Psoas muscle (tissue), 8 donors: ENCODE results near the gene PATL1. TPM values are rescaled to one million over a fixed set of nuclear protein-coding genes. Genes with fewer than 3 reads are reported as not detected.

ENCODE experiments used
- ATAC-seq, 4 donors: fragments of 200-7000 bp; cut with Tn5 transposase; one replicate each; pipeline ENCODE4 v1.9.1; 2020; ENCODE audit warnings: moderate library complexity in 3 of 4, mild to moderate bottlenecking in 2 of 4
- DNase-seq, 2 donors: peaks; one replicate each; pipeline ENCODE4 v3.0.0-alpha.2; 2020
- H3K27ac ChIP-seq: fragments of 200-600 bp; one replicate; pipeline ENCODE4 v1.8.0; 2022
- H3K27me3 ChIP-seq, 3 donors: fragments of 200-600 bp in 1 of 3; one replicate each; pipeline versions ENCODE4 v1.6.1 to v1.8.0; 2013 to 2022; ENCODE audit warnings: low read length in 2 of 3, mild to moderate bottlenecking in 2 of 3, moderate library complexity in 1 of 3; ENCODE audit not compliant: insufficient read depth in 3 of 3
- H3K36me3 ChIP-seq, 2 donors: fragments of 200-600 bp in 1 of 2; one replicate each; pipeline versions ENCODE4 v1.6.1 to v1.8.0; 2013 to 2022; ENCODE audit warnings: low read depth in 1 of 2, mild to moderate bottlenecking in 1 of 2, moderate library complexity in 1 of 2; ENCODE audit not compliant: insufficient read depth in 1 of 2
- H3K4me1 ChIP-seq: fragments of 200-600 bp; one replicate; pipeline ENCODE4 v1.8.0; 2022
- H3K4me3 ChIP-seq: fragments of 200-600 bp; one replicate; pipeline ENCODE4 v1.8.0; 2022; ENCODE audit warnings: mild to moderate bottlenecking
- H3K9me3 ChIP-seq: fragments of 200-600 bp; one replicate; pipeline ENCODE4 v1.8.0; 2022
- CTCF ChIP-seq: fragments of 200-600 bp; IDR thresholded peaks from one replicate; pipeline ENCODE4 v1.8.0; 2022; ENCODE audit warnings: antibody characterized with exemption
- WGBS, 3 donors: extraction: QIAGEN DNeasy Blood & Tissue Kit; methylation state at CpG; one replicate each; pipeline versions ENCODE4 v1.1.6 to v1.1.7; 2013; 5-methylcytosine and 5-hydroxymethylcytosine counted together
- intact Hi-C, 2 donors: fragments of 100-400 bp; cut with DNase I; formaldehyde crosslinking; loops; one replicate each; pipeline versions ENCODE4 v1.11.0 to v1.14.2; 2022
- polyA plus RNA-seq, 3 donors: library from polyadenylated mRNA; stranded (reverse); fragments of 200-250 nt; gene quantifications; one replicate each; pipeline ENCODE4 v1.2.3, GENCODE V29; 2013
- total RNA-seq, 4 donors: library from RNA; stranded (reverse); fragmentation: NEBNext Ultra II Directional in 2 of 4; extraction: Animal tissue kit (Norgen Biotek cat#: 25700) in 2 of 4; gene quantifications; one replicate each; pipeline versions ENCODE4 v1.2.1 to v1.2.4, GENCODE V29; 2021 to 2023
- donor health status: healthy with polysubstance abuse.
- donor health status: DM: no; HTN: no; CAD: no; lungs with moderate emphysema.
- donor health status: Bipolar disorder and iron deficiency.
- donor health status: healthy.
- donor health status: DM: yes; HTN: yes; CAD: no.
- donor health status: DM: no; HTN: no; CAD: no.
- donor health status: DM: no; HTN: no; CAD: no.
- donor health status: DM: yes; HTN: yes; CAD: no.

Gene PATL1
- total and polyA plus RNA-seq, 7 donors, result 23.9 to 47.9 (median 38.4) TPM

GRCh38 chr11:59600234-59600633 is 68.6 kb downstream of the PATL1 start:
- Histone ChIP-seq H3K9me3 (no peaks in the 10 kb centered on the region), H3K4me3 (no peak overlapping the region), H3K27me3 (no peaks in the 10 kb centered on the region), H3K36me3 (peaks cover 27 to 100% of the 10 kb centered on the region in 2 donors), H3K4me1 (peaks cover 13% of the 10 kb centered on the region), H3K27ac (no peak overlapping the region)
- no peak for TF ChIP-seq CTCF
- DNase-seq (no peak), ATAC-seq (no peak)
- WGBS, 3 donors, result 88 to 98% (median 90%) methylated on average over 2 of the region's 2 CpGs
- intact Hi-C loops, result loop anchor here in 1 of 2 donors (5.0 kb wide), 1 partner anchor 67 kb away; the partner anchor contains the start of gene PATL1

DNA sequence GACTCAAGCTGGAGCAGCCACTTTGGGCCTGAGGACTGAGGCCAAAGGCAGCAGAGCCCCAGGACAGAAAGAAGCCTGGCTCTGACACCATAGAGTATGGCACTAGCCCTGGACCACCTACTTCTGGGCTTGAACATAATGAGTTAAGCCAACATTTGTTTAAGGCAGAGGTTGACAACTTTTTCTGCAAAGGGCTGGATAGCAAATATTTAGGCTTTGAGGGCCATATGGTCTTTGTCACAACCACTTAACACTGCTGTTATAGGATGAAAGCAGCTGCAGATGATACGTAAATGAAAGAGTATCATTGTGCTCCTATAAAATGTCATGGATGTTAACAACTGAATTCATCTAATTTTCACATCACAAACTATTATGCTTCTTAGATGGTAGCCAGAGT is 69.9 kb downstream of the PATL1 start:
- ATAC-seq (no peak), DNase-seq (no peak)
- Histone ChIP-seq H3K27me3 (no peaks in the 10 kb centered on the region), H3K9me3 (no peaks in the 10 kb centered on the region), H3K4me3 (no peak overlapping the region), H3K36me3 (peaks cover 23 to 100% of the 10 kb centered on the region in 2 donors), H3K27ac (no peak overlapping the region), H3K4me1 (peaks cover under 1% of the 10 kb centered on the region)
- intact Hi-C loops, result loop anchor here in 1 of 2 donors (5.0 kb wide), 1 partner anchor 53 kb away; no protein-coding TSS in a partner anchor
- TF ChIP-seq CTCF, result no peak
- WGBS, 3 donors, result 88 to 97% (median 96%) methylated on average over 1 of the region's 1 CpG

Other genes starting within 250 kb of the PATL1 start
- not detected for gene OR5A2, start 242.6 kb downstream of the PATL1 start, total RNA-seq
- gene OR5A2, start 242.6 kb downstream of the PATL1 start, polyA plus RNA-seq, result not detected
- gene OR5A1, start 232.6 kb downstream of the PATL1 start, total RNA-seq, result not detected
- not detected for gene OR5A1, start 232.6 kb downstream of the PATL1 start, polyA plus RNA-seq
- not detected for gene OR4D6, start 212.1 kb downstream of the PATL1 start, total RNA-seq
- gene OR4D6, start 212.1 kb downstream of the PATL1 start, polyA plus RNA-seq, result not detected
- not detected for gene OR4D10, start 195.7 kb downstream of the PATL1 start, total RNA-seq
- not detected for gene OR4D10, start 195.7 kb downstream of the PATL1 start, polyA plus RNA-seq
- not detected for gene OR4D11, start 165.5 kb downstream of the PATL1 start, total RNA-seq
- gene OR4D11, start 165.5 kb downstream of the PATL1 start, polyA plus RNA-seq, result not detected
- gene OR4D9, start 157.5 kb downstream of the PATL1 start, total RNA-seq, result not detected
- gene OR4D9, start 157.5 kb downstream of the PATL1 start, polyA plus RNA-seq, result not detected
- 10 to 100 TPM; 43.3 to 51.2 (median 48.6) TPM for gene OSBP, start 53.3 kb downstream of the PATL1 start, total RNA-seq
- gene OSBP, start 53.3 kb downstream of the PATL1 start, polyA plus RNA-seq, result 10 to 100 TPM; 12.9 to 41.8 (median 30.4) TPM
- not detected for gene OR10V1, start 44.8 kb upstream of the PATL1 start, total RNA-seq
- not detected for gene OR10V1, start 44.8 kb upstream of the PATL1 start, polyA plus RNA-seq
- 10 to 100 TPM in 1 of 4 donors, 1 to 10 TPM in 3; 7.3 to 11.1 (median 9.4) TPM for gene STX3, start 86.3 kb upstream of the PATL1 start, total RNA-seq
- gene STX3, start 86.3 kb upstream of the PATL1 start, polyA plus RNA-seq, result 1 to 10 TPM; 3.8 to 6.1 (median 4.7) TPM
- 10 to 100 TPM; 37.8 to 53.9 (median 50.4) TPM for gene MRPL16, start 141.7 kb upstream of the PATL1 start, total RNA-seq
- 10 to 100 TPM; 50.2 to 92.7 (median 55.3) TPM for gene MRPL16, start 141.7 kb upstream of the PATL1 start, polyA plus RNA-seq
- not detected for gene CBLIF, start 176.5 kb upstream of the PATL1 start, total RNA-seq
- under 1 TPM in 1 of 3 donors, not detected in 2; 0.05 TPM for gene CBLIF, start 176.5 kb upstream of the PATL1 start, polyA plus RNA-seq
- gene TCN1, start 197.4 kb upstream of the PATL1 start, total RNA-seq, result under 1 TPM in 1 of 4 donors, not detected in 3; 0.44 TPM
- not detected for gene TCN1, start 197.4 kb upstream of the PATL1 start, polyA plus RNA-seq
- not detected for gene OOSP3, start 209.7 kb upstream of the PATL1 start, total RNA-seq
- gene OOSP3, start 209.7 kb upstream of the PATL1 start, polyA plus RNA-seq, result not detected